Measurements from ENCODE around the gene DNAJC22. TPM values are rescaled to one million over a fixed set of nuclear protein-coding genes. Genes with fewer than 3 reads are reported as not detected.

Gene DNAJC22
- total RNA-seq, 1 experiment from 2014 or later: not detected

DNA sequence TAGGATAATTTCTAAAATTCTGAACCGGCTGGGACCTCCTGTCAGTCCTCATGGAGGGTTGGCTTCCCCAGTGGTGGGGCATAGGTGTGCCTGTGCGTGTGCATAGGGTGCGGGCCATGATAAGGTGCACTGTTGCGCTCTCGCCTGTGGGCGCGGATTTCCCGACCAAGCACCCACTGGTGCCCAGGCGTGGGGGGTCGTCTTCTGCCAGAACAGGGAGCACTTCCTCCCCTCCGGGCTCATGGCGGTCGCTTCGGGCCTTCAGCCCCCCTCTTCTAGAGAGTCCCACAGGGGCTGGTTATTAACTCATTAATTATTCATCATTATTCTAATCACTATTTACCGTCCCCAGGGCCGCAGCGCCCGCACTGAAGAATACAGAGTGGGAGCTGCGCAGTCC is 12.5 kb upstream of the DNAJC22 start:
- H3K27ac ChIP-seq (ENCODE audit: low read length): no peak overlapping the region
- no peaks in the 10 kb centered on the region for H3K79me2 ChIP-seq (ENCODE audit: low read length)
- H4K20me1 ChIP-seq (ENCODE audit: insufficient read depth, low read depth, low read length): no peaks in the 10 kb centered on the region
- no peak overlapping the region for H3K4me2 ChIP-seq (ENCODE audit: low read depth, low read length, poor library complexity, severe bottlenecking)
- DNase-seq: no peak
- peaks cover 5% of the 10 kb centered on the region for H3K4me1 ChIP-seq (ENCODE audit: low read length)
- H2AFZ ChIP-seq (ENCODE audit: low read length): no peak overlapping the region
- H3K36me3 ChIP-seq (ENCODE audit: insufficient read depth, low read length): no peaks in the 10 kb centered on the region
- no peaks in the 10 kb centered on the region for H3K9me2 ChIP-seq (replicated peaks; ENCODE audit: insufficient read depth, low read length)
- H3K27me3 ChIP-seq (ENCODE audit: low read length): no peaks in the 10 kb centered on the region
- H3K9ac ChIP-seq (ENCODE audit: low read length): no peak overlapping the region
- H3K4me3 ChIP-seq (ENCODE audit: low read length): no peak overlapping the region
- H3K9me3 ChIP-seq (ENCODE audit: low read length): no peaks in the 10 kb centered on the region

DNA sequence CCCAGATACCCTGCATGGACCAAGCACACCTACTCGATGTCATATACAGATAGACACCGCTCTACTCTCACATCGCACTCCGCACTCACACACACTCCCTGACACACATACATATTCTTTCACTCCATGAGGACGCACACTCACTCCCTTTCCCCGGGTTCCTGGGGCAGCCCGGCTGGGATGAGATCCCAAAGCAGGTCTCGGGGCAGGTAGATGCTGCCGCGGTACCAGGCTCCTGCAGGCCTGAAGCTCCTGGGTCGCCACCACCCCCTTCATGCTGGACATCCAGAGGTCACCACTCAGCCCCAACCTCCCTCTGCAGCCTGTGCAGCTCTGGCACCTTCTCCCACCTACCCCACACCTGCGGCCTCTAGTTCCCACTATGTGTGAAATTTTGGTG is 12.0 kb upstream of the DNAJC22 start:
- H3K27me3 ChIP-seq (ENCODE audit: low read length): no peaks in the 10 kb centered on the region
- no peaks in the 10 kb centered on the region for H3K9me2 ChIP-seq (replicated peaks; ENCODE audit: insufficient read depth, low read length)
- H4K20me1 ChIP-seq (ENCODE audit: insufficient read depth, low read depth, low read length): no peaks in the 10 kb centered on the region
- H3K4me2 ChIP-seq (ENCODE audit: low read depth, low read length, poor library complexity, severe bottlenecking): no peak overlapping the region
- H3K9ac ChIP-seq (ENCODE audit: low read length): no peak overlapping the region
- H3K9me3 ChIP-seq (ENCODE audit: low read length): no peaks in the 10 kb centered on the region
- H3K36me3 ChIP-seq (ENCODE audit: insufficient read depth, low read length): no peaks in the 10 kb centered on the region
- H3K4me1 ChIP-seq (ENCODE audit: low read length): peaks cover 5% of the 10 kb centered on the region
- H3K4me3 ChIP-seq (ENCODE audit: low read length): no peak overlapping the region
- H2AFZ ChIP-seq (ENCODE audit: low read length): no peak overlapping the region
- H3K79me2 ChIP-seq (ENCODE audit: low read length): no peaks in the 10 kb centered on the region
- peak; percentile 33 for DNase-seq
- H3K27ac ChIP-seq (ENCODE audit: low read length): no peak overlapping the region

DNA sequence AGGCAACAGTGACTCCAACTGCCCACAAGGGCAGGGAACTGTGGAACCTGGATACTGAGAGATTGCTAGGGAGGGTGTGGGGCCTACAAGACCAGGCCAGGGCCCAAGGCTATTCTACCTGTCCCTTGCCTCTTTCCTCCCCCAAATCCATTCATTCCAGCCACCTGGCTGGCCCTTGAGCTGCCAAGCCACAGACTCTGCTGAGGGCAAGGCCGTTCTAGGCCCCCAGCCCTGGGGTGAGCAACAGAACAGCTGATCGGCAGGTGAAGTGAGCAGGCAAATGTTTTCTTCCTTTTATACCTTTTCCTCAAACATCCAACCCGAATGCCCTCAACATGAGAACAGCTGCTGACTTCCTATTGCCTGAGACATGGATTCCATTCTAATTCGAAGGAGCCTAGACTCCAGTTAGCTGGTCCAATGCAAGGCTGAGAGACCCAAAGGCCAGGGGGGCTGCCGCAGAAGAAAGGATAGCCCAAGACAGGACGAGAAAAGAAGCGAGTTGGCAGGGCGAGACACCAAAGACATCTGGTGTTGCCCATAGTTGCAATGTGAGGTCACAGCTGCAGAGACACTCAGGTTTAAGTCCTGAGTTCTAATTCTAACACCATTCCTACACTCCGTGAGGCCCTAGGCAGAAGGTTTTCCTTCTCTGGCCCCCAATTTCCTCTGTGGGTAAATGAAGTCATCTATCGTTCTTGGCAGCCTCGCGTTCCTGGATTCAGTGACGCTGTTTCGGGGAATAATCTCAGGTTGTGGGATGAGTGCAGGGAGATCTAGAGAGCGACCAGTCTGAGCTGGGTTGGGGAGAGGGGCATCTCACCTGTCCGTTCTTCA is 11.4 kb upstream of the DNAJC22 start:
- H4K20me1 ChIP-seq (ENCODE audit: insufficient read depth, low read depth, low read length): no peaks in the 10 kb centered on the region
- no peaks in the 10 kb centered on the region for H3K79me2 ChIP-seq (ENCODE audit: low read length)
- no peak overlapping the region for H3K9ac ChIP-seq (ENCODE audit: low read length)
- H3K36me3 ChIP-seq (ENCODE audit: insufficient read depth, low read length): no peaks in the 10 kb centered on the region
- H3K27ac ChIP-seq (ENCODE audit: low read length): no peak overlapping the region
- no peak overlapping the region for H3K4me3 ChIP-seq (ENCODE audit: low read length)
- no peaks in the 10 kb centered on the region for H3K27me3 ChIP-seq (ENCODE audit: low read length)
- no peak overlapping the region for H3K4me2 ChIP-seq (ENCODE audit: low read depth, low read length, poor library complexity, severe bottlenecking)
- DNase-seq: no peak
- H3K9me2 ChIP-seq (replicated peaks; ENCODE audit: insufficient read depth, low read length): no peaks in the 10 kb centered on the region
- H3K4me1 ChIP-seq (ENCODE audit: low read length): peaks cover 7% of the 10 kb centered on the region
- no peaks in the 10 kb centered on the region for H3K9me3 ChIP-seq (ENCODE audit: low read length)
- H2AFZ ChIP-seq (ENCODE audit: low read length): no peak overlapping the region

DNA sequence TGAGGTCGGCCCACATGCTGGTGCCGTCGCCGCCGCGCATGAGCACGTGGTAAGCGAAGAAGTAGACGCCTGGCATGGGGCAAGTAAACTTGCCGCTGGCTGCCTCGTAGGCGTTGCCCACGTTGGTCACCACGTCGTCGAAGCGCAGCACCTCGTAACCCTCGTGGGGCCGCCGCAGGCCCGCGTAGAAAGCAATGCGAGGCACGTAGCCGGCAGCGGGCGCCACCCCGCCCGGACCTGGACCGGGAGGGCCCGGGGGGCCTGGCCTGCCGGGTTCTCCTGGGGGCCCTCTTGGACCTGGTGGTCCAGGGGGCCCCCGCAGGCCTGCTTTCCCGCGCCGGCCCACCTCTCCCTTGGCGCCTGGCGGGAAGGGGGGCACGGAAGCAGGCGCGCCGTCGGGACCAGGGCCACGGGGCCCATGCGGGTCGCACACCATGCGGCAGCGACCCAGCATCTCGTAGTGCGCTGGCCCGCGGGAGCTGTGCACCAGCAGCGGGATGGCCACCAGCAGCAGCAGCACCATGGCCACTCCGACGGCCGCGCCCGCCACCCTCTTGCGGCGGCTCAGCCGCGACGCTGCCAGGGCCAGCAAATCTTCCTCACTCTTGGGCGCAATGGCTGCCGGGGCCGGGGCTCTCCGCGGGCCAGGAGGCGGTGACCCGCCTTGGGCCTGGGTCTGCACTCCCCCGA is 10.6 kb upstream of the DNAJC22 start:
- Histone ChIP-seq H3K9me2 (replicated peaks; ENCODE audit: insufficient read depth, low read length) (no peaks in the 10 kb centered on the region), H3K9me3 (ENCODE audit: low read length) (no peaks in the 10 kb centered on the region), H2AFZ (ENCODE audit: low read length) (no peak overlapping the region), H3K9ac (ENCODE audit: low read length) (no peak overlapping the region), H3K4me3 (ENCODE audit: low read length) (no peak overlapping the region), H3K79me2 (ENCODE audit: low read length) (no peaks in the 10 kb centered on the region), H3K36me3 (ENCODE audit: insufficient read depth, low read length) (no peaks in the 10 kb centered on the region), H3K27me3 (ENCODE audit: low read length) (no peaks in the 10 kb centered on the region), H4K20me1 (ENCODE audit: insufficient read depth, low read depth, low read length) (no peaks in the 10 kb centered on the region), H3K4me1 (ENCODE audit: low read length) (peaks cover 11% of the 10 kb centered on the region), H3K27ac (ENCODE audit: low read length) (no peak overlapping the region), H3K4me2 (ENCODE audit: low read depth, low read length, poor library complexity, severe bottlenecking) (no peak overlapping the region)
- no peak for DNase-seq

DNA sequence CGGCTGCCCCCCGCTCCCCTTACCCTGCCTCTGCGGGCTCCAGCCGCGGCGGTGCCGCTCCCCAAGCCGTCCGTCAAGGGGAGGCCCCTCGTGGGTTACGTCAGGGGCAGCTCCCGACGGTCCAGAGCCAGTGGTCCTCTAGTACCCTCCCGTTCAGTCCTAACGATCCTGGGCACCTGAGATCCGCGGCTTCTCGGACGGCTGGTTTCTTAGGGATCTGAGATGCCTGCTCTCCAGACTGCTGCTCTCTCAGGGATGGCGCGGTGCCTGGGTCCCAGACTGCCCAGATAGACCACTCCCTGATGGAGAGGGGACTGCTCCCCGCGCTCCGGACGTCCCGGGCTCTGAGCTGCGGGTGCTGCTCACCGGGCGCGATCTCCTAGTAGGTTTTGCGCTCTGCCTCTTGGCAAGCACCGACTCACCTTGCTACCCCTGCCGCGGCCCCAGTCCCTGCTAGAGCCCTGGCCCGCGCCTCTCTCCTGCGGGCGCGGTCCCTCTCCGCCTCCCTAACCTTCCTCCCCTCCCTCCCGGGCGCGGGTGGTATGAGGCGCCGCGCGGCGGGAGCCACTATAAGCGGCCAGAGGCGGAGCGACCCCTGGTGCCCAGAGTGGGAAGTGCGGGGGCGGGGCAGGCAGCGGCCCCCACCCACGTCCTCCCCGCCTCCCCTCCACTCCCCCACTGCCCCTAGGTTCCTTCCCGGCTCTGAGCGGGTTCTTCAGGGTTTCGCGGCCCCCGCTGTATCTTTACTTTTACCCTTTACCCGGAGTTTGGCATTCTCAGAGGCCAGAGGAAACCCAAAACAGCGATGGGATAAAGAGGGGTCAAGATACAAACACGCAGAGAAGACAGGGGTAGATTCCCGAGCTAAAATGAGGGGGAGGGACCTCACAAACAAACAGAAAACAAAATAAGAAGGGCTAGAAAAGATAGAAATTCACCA is 9.8 kb upstream of the DNAJC22 start, which contains the start of gene C1QL4:
TSS of gene C1QL4 (minus strand) at position 544 of the 940 bp plus-strand sequence. CDS start 711 bp downstream, outside the sequence.
- H3K4me1 ChIP-seq (ENCODE audit: low read length): peaks cover 11% of the 10 kb centered on the region
- peak within 1 kb of the TSS; percentile 57 for H3K4me2 ChIP-seq (ENCODE audit: low read depth, low read length, poor library complexity, severe bottlenecking)
- DNase-seq: peak; percentile 90
- H3K36me3 ChIP-seq (ENCODE audit: insufficient read depth, low read length): no peaks in the 10 kb centered on the region
- H3K27ac ChIP-seq (ENCODE audit: low read length): no peak within 1 kb of the TSS
- peak within 1 kb of the TSS; percentile 50 for H3K9ac ChIP-seq (ENCODE audit: low read length)
- no peaks in the 10 kb centered on the region for H3K9me2 ChIP-seq (replicated peaks; ENCODE audit: insufficient read depth, low read length)
- no peaks in the 10 kb centered on the region for H3K79me2 ChIP-seq (ENCODE audit: low read length)
- no peaks in the 10 kb centered on the region for H3K9me3 ChIP-seq (ENCODE audit: low read length)
- no peaks in the 10 kb centered on the region for H3K27me3 ChIP-seq (ENCODE audit: low read length)
- peak within 1 kb of the TSS; percentile 44; the same call in 1 of the 2 replicates for H3K4me3 ChIP-seq (ENCODE audit: low read length)
- no peaks in the 10 kb centered on the region for H4K20me1 ChIP-seq (ENCODE audit: insufficient read depth, low read depth, low read length)
- peak within 1 kb of the TSS; percentile 89; the same call in 1 of the 2 replicates for H2AFZ ChIP-seq (ENCODE audit: low read length)

DNA sequence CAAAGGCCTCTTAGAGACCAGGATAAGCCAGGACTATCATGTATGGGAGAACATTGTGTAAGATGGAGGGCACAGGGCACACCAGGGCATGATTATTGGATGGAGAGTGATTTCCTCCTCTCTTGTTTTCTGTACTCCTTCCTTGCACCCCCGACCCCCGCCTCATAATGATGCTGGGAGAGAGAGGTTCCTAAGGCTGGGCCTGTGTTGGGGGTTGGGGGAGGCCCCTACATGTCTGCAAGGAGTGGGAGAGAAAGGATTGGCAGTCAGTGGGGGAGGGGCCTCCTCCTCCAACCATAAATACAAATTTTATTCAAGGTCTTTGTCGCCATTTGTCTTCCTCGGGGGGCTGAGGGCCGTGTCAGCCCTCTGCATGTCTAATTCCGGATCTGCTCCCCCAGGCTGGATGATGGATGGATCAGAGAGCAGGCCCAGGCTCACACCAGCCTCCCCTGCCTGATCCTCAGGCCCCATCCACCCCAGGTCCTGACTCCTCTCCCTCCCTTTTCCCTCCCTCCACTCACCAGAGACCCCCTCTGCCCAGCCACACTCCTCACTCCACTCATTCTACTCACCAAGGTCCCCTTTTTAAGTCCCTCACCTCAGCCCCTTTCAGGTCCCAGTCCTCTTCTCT is 7.7 kb upstream of the DNAJC22 start:
- H3K9ac ChIP-seq (ENCODE audit: low read length): no peak overlapping the region
- no peaks in the 10 kb centered on the region for H3K27me3 ChIP-seq (ENCODE audit: low read length)
- no peaks in the 10 kb centered on the region for H3K36me3 ChIP-seq (ENCODE audit: insufficient read depth, low read length)
- H3K27ac ChIP-seq (ENCODE audit: low read length): no peak overlapping the region
- no peak for DNase-seq
- H3K4me2 ChIP-seq (ENCODE audit: low read depth, low read length, poor library complexity, severe bottlenecking): no peak overlapping the region
- H3K4me1 ChIP-seq (ENCODE audit: low read length): peaks cover 31% of the 10 kb centered on the region
- no peaks in the 10 kb centered on the region for H4K20me1 ChIP-seq (ENCODE audit: insufficient read depth, low read depth, low read length)
- H3K79me2 ChIP-seq (ENCODE audit: low read length): no peaks in the 10 kb centered on the region
- no peaks in the 10 kb centered on the region for H3K9me2 ChIP-seq (replicated peaks; ENCODE audit: insufficient read depth, low read length)
- H3K4me3 ChIP-seq (ENCODE audit: low read length): no peak overlapping the region
- no peaks in the 10 kb centered on the region for H3K9me3 ChIP-seq (ENCODE audit: low read length)
- H2AFZ ChIP-seq (ENCODE audit: low read length): no peak overlapping the region

DNA sequence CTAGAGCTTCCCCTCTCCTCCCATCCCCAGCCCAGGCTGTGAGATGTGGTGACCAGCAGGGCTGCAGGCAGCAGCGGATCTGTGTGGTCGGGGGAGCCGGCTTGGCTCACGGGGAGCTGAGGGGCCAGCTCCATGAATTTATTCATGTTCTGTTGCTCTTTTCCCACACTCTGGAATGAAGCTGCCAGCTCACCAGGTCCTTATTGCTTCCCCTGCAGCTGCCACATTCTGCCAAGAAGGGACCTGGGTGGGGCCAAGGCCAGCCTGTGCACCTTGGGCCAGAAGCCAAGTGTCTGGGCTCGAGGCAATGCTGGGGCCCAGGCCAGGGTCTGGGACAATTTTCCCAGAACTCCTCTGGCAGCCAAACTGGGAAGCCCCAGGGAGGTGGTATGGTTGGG is 7.2 kb upstream of the DNAJC22 start:
- Histone ChIP-seq H3K9me2 (replicated peaks; ENCODE audit: insufficient read depth, low read length) (no peaks in the 10 kb centered on the region), H3K36me3 (ENCODE audit: insufficient read depth, low read length) (no peaks in the 10 kb centered on the region), H3K9ac (ENCODE audit: low read length) (no peak overlapping the region), H3K4me3 (ENCODE audit: low read length) (no peak overlapping the region), H3K27me3 (ENCODE audit: low read length) (no peaks in the 10 kb centered on the region), H4K20me1 (ENCODE audit: insufficient read depth, low read depth, low read length) (no peaks in the 10 kb centered on the region), H3K79me2 (ENCODE audit: low read length) (no peaks in the 10 kb centered on the region), H2AFZ (ENCODE audit: low read length) (no peak overlapping the region), H3K27ac (ENCODE audit: low read length) (no peak overlapping the region), H3K4me2 (ENCODE audit: low read depth, low read length, poor library complexity, severe bottlenecking) (no peak overlapping the region), H3K9me3 (ENCODE audit: low read length) (no peaks in the 10 kb centered on the region), H3K4me1 (ENCODE audit: low read length) (peaks cover 33% of the 10 kb centered on the region)
- DNase-seq: no peak
